Umbilical cord (tissue), 2 donors: ENCODE data around the gene FPR3. TPM values are rescaled to one million over a fixed set of nuclear protein-coding genes. Genes with fewer than 3 reads are reported as not detected.

Source experiments
- DNase-seq: peaks from one replicate; pipeline ENCODE4 v3.0.0-alpha.2; 2015; ENCODE audit warnings: low spot score
- total RNA-seq: library from RNA; depleted of rRNA; stranded (reverse); fragments of >200 nt; gene quantifications from one replicate; pipeline ENCODE4 v1.2.3, GENCODE V29; 2014; ENCODE audit warnings: low replicate concordance; ENCODE audit not compliant: insufficient read depth

The FPR3 gene
- total RNA-seq, 1 donor from 2014 or later: 2.6 TPM

DNA sequence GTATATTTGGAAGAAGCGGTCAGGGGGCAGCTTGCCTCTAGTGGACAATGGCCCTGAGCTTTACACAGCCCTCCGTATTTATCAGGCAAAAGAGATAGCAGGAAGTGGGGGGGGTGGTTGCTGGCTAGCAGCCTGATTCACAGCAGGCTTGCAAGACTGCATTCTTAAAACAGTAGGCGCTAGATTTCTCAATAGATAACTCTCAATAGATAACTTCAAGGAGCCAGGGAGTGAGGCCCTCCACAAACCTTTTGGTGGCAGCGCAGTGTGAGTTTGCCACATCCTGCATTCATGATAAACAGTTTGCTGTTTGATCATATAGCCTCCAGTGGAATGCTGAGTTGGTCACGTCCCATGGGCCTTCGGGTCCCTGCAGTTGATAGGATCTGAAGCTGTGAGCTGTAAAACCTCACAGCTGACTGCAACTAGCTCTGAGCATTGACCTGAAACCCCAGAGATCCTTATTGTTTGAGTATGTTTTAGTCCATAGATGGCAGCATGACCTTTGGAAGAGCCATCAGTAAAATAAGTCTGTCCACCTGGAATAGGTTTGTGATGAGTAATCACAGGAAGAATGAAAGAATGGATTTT lies 12.2 kb downstream of the FPR3 start:
- no peak for DNase-seq

DNA sequence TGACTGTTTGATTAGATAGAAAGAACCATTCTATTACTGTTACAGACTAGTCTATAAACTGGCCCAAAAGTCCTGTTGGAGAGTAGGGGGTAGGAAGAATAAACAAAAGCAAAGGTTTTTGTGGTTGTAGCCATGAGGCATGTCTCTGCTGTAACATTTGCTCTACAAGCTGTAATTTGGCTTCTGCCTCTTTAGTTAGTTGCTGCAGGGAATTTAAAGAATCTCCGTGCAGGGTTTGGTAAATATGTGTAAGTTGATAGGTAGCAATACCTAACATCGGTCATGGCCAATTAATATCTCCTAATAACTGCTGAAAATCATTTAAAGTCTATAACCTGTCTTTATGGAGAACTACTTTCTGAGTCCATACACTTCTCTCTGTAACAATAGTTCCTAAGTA lies 13.0 kb downstream of the FPR3 start:
- DNase-seq: no peak

DNA sequence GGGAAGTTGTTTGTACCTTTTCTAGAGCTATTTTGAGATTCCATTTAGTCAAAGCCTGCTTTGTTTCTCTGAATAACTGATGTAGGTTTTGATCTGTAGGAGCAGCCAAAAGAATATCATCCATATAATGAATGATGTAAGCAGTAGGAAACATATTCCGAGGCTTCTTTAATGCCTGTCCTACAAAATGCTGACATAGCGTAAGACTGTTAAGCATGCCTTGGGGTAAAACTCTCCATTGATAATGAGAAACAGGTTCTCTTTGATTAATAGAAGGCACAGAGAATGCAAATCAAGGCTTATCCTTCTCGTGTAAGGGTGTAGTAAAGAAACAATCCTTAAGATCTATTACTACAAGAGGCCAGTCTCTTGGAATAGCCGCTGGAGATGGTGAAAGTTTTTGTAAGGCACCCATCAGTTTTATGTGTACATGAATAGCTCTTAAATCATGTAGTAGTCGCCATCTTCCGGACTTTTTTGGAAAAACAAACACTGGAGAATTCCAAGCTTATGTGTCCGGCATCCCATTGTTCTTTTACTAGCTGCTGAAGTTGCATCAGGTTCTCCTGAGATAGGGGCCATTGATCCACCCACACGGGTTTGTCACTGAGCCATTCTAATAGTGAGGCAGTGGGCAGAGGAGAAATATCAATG lies 13.5 kb downstream of the FPR3 start:
- no peak for DNase-seq

DNA sequence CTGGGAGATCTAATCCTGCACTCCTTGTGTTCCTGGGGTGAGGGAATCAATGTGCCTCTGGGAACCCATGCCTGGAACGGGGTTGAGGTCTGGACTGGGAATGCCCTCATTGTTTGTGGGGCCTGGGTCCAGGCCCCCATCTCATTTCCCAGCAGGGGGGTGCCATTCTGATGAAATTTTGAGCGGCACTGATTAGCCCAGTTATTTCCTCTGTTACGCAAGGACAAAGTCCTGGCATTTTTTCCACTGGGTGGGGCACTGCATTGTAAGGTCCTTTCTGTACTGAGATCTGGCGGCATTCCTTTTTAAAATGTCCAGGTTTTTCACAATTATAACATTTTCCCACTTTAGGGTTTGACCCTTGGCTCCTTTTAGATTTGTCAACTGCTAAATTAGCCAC lies 14.8 kb downstream of the FPR3 start:
- no peak for DNase-seq

DNA sequence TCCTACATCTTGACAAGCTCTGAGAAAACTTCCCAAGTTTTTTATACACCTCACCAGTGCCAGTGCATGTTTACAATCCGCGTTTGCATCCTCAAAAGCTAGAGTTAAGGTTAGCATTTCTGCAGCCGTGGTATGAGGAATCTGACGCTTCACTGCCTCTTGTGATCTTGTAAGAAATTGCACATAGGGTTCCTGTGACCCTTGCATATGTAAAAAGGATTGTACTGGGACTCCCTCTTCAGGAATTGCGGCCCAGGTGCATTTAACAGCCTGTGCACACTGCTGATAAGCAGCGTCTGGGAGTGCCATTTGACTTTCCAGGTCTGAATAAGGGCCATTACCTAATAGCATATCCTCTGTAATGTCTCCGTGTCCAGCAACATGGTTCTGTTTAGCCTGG lies 15.3 kb downstream of the FPR3 start:
- DNase-seq: no peak

DNA sequence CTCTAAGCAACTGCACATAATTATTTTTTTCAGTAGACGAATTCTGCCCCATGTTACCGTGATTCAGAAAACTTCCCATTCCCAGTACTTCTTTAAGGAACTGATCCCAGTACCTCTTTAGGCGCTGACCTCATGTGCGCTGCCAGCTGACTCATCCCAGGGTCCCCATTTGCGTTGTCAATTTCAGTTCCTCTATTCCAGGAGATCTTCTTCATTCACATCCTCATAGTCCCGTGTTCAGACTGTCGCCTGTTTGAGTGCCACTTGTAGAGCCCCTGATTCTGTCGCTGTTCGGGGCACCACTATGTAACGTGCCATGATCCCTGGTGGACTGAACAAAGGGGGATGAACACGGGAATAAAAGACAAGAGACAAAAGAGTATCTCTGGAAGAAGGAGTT lies 16.4 kb downstream of the FPR3 start:
- peak; percentile 44 for DNase-seq

DNA sequence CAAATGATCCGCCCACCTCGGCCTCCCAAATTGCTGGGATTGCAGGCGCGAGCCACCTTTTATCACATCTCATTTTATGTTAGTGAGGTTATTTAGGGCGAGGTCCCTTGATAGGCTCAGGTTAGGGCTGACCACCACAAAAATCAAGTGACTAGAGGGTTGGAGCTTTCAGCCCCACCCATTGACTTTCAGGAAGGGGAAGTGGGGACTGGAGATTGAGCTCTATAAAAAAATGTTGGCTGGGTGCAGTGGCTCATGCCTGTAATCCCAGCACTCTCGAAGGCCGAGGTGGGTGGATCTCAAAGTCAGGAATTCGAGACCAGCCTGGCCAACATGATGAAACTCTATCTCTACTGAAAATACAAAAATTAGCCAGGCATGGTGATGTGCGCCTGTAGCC lies 20.1 kb downstream of the FPR3 start:
- DNase-seq: no peak

DNA sequence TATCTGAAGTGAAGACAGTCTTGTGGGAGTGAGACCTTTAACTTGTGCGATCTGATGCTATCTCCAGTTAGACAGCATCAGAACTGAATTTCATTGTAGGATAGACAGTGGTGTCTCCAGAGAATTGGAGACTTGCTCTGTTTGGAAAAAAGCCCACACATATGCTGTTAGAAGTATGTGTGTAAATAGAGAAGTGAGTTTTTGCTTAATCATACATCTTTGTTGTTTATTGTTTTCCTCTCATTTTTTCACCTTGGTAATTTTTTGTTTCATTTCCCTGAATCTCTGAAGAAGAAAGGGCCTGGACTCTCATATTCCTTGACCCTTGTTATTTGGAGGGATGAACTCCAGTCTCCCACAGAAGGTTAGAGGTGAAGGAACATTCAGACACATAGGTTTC lies 21.8 kb downstream of the FPR3 start:
- no peak for DNase-seq

DNA sequence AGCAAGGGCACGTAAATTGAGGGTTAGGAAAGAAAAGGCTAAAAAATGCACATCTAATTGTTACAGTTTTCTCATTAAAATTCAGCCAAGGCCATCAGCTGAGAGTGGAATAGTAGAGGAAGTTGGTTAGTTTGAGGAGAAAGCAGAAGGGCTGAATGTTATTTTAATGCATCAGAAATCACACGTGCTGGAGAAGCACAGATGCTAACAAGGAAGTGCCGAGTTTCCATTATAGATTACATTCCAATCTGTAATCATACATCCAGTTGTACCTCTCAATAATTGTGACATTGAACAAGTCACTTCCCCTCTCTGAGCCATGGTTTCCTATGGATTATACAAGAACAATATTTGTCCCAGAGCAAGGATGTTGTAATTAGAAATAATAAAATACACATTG lies 25.1 kb downstream of the FPR3 start:
- DNase-seq: no peak

DNA sequence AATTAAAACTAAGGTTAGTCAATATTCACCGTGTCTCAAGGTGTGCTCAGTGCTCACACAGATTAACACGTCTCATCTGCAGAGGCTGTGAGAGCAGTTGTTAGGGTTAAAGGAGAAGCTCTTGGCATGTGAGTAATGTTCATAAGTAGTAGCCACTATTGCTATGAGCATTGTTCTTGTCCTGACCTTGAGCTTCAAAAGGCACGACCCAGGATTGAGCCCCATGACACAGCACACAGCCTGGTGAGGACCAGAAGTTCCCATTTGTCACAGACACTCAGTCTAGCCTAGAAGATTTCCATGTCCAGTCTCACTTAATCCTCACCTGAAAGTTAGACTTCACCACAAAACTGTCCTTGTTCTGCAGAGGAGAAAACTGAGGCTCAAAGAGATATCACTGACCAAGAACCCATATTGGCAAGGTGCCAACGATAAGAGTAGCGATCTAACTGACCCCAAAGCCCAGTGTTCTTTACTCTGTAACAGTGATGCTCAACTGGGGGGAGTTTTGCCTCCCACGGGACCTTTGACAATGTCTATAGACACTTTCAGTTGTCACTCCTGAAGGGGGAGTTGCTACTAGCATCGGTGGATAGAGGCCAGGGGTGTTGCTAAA lies 26.0 kb downstream of the FPR3 start:
- no peak for DNase-seq

DNA sequence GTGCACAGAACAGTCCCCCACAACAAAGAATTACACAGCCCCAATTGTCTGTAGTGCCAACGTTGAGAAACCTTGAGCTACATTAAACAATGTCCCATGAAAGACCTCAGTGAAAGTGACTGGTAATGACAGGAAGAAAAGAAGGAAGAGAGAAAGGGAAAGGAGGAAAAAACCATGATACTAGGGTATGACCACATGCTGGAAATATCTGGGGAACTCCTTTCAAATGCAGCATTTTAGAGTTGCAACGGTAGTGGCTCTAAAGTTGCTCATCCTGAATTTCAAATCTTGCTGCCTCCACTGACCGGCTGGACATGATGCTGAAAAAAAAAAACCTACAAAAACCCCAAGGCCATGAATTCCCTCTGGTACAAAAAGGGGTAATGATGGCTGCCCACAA lies 26.5 kb downstream of the FPR3 start:
- DNase-seq: no peak

DNA sequence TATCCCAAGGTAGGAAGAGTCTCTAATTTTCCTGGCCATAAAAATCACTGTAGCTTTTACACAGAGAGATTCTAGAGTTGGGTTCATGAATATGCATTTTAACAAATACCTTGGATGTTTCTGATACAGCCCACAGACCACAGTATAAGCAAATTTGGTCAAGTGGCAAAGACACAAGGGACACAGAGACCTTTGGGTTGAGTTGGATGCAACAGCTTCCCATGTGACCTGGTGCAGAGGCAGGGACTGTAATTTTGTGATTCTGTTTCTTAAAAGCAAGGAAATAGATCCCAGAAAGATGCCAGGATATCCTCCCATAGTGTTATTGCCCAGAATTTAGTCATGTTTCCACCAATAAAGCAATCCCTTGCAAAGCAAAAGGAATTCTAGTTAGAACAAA lies 27.0 kb downstream of the FPR3 start:
- no peak for DNase-seq

DNA sequence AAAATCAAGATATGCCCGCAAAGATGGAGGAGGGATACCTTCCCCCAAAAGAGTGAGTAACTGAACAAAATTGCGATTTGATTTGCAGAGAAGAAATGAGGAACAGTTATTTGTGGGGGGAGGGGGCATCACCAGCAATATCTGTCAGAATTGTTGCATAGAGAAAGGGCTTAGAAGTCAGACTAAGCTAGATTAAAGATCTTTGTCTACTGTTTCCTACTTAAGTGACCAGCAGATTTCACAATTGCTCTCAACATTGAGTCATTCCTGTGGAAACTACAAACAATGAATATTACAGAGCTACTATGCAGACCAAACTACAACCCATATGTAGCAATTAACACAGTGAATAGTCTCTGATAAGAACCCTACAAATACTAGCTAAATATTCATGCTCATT lies 27.4 kb downstream of the FPR3 start:
- DNase-seq: no peak

DNA sequence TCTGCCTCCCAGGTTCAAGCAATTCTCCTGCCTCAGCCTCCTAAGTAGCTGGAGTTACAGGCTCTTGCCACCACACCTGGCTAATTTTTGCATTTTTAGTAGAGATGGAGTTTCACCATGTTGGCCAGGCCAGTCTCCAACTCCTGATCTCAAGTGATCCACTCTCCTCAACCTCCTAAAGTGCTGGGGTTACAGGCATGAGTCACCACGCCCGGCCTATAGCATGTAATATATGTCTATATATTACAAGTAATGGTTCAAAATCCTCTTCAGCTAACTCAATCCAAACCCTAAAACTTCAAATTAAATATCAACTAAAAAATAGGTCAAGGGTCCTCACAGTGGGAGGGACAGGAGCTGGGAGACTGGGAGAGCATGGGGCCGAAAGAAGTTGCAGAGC lies 28.0 kb downstream of the FPR3 start:
- no peak for DNase-seq

DNA sequence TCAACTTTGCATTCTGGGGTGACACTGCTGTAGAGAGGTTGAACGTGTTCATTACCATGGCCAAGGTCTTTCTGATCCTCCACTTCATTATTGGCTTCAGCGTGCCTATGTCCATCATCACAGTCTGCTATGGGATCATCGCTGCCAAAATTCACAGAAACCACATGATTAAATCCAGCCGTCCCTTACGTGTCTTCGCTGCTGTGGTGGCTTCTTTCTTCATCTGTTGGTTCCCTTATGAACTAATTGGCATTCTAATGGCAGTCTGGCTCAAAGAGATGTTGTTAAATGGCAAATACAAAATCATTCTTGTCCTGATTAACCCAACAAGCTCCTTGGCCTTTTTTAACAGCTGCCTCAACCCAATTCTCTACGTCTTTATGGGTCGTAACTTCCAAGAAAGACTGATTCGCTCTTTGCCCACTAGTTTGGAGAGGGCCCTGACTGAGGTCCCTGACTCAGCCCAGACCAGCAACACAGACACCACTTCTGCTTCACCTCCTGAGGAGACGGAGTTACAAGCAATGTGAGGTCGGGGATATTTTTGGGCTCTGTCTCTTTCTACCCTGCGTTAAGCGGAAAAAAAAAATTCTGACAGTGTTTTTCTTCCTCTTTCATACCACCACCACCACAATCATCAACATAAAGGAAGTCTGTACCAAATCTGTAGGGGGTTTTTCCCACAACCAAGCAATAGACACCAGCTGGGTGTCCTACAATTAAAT lies 29.5 kb downstream of the FPR3 start:
- DNase-seq: peak; percentile 25

DNA sequence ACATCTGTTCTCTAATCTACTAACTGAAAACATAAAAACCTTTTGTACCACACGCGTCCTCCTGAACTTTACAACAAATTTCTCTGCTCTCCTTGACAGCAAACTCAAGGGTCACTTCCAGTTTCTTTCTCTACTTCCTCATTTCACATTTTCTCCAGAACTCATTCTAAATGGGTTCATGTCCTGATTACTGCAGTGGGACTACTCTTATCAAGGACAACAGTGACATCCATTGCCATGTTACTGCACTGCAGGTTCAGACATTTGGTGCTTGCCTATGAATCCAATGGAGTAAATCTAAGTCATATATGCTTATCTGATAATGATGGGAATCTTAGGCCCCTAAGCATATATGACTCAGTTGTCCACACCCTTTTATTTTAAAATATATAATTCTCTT lies 35.3 kb downstream of the FPR3 start:
- peak; percentile 35 for DNase-seq

DNA sequence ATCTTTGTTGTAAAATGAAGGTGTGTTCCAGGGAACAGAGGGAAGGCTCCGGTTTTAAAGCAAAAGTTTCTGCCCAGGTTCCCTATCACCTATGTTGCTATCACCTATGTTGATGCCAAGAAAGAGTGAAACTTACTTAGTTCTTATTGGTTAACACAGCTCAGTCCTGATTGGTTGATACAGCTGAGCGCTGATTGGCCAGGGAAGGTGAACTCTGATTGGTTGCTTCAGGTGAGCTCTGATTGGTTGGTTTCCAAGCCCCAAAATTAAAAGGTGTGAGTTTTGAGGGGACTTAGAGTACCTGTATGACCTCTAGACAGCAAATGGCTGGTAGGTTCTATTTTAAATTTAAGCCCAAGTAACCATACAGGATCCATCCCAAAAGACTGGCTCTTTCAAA lies 42.2 kb downstream of the FPR3 start:
- DNase-seq: no peak

DNA sequence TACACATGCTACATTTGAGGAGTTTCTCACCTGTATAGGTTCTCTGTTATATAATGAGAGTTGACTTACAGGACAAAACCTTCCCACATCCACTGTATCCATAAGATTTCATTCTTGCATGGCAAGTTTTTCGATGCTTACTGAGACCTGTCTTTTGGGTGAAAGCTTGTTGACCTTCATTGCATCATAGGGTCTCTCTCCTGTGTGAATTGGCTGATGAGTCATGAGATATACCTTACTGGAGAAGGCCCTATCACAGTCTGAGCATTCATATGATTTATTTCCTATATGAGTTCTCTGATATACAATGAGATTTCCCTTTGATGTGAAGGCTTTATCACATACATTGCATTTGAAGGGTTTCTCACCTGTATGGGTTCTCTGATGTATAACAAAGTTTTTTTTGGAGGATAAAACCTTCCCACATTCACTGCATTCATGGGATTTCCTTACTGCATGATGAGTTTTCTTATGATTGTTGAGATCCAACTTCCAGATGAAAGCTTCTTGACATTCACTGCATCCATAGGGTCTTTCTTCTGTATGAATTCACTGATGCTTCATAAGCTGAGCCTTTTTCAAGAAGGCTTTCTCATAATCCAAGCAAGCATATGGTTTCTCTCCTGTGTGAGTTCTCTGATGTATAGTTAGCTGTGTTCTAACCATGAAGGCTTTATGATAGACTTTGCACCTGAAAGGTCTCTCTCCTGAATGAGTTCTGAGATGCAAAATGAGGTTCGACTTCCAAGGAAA lies 67.1 kb downstream of the FPR3 start:
- no peak for DNase-seq

DNA sequence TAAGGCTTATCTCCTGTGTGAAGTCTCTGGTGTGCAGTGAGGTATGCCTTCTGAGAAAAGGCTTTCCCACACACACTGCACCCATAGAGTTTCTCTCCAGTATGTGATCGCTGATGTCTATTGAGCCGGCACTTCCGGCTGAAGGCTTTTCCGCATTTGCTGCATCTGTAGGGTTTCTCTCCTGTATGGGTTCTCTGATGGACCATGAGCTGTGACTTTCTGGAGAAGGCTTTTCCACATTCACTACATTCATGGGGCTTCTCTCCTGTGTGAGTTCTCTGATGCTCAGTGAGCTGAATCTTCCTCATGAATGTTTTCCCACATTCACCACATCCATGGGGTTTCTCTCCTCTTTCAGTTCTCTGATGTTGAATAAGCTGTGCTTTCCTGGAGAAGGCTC lies 78.1 kb downstream of the FPR3 start:
- no peak for DNase-seq
